ENCODE data around the gene PLEKHJ1. TPM values are rescaled to one million over a fixed set of nuclear protein-coding genes. Genes with fewer than 3 reads are reported as not detected.
"Not testable (repeated sequence)": the region's sequence is repeated elsewhere in the genome, so short reads cannot be mapped to it uniquely, and the experiment has no call there.

The PLEKHJ1 gene
- polyA plus RNA-seq, 3 donors, result 54.6 to 81.6 (median 79.2) TPM

GRCh38 chr19:2213799-2214198, 22.3 kb downstream of the PLEKHJ1 start:
- DNase-seq (ENCODE audit: extremely low read depth in 1 of 11, low read depth in 9 of 11, low spot score in 4 of 11), result no peak

DNA sequence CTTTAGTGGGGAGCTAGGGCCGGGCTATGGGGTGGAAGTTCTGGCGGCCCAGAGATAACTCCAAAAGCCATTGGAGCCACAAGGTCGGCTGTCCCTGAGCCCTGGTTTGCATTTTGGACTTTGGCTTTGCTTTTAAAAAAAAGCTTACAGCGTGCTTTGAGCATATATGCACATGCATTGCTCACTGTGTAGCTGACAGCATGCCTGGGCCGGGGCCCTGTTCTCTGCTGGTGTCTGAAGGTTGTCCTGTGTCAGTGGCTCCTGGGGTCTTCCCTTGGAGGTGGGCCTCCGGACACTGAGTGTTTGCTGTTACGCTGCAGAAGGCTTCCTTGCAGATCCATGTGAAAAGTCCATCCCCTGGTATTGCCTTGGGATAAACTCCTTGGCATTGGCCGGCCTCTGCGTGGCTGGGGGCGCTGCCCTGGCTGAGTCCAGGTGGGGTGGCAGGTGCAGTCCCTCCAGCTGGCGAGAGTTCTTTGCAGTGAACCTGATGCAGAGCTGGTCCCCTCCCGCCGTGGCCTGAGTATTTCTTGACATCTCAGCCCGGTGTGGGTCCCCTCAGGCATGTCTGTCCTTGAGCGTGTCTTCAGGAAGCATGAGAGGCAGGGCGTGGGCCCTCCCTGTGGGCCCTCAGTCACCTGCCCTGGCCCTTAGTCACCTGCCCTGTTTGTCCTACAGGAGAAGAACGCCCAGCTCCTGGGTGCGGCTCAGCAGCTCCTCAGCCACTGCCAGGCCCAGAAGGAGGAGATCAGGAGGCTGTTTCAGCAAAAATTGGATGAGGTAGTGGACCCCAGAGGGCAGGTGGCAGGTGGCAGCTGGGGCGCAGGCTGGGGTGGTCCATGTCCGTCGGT, 23.0 kb downstream of the PLEKHJ1 start:
- DNase-seq (ENCODE audit: extremely low read depth in 1 of 11, low read depth in 9 of 11, low spot score in 4 of 11), result no peak

DNA sequence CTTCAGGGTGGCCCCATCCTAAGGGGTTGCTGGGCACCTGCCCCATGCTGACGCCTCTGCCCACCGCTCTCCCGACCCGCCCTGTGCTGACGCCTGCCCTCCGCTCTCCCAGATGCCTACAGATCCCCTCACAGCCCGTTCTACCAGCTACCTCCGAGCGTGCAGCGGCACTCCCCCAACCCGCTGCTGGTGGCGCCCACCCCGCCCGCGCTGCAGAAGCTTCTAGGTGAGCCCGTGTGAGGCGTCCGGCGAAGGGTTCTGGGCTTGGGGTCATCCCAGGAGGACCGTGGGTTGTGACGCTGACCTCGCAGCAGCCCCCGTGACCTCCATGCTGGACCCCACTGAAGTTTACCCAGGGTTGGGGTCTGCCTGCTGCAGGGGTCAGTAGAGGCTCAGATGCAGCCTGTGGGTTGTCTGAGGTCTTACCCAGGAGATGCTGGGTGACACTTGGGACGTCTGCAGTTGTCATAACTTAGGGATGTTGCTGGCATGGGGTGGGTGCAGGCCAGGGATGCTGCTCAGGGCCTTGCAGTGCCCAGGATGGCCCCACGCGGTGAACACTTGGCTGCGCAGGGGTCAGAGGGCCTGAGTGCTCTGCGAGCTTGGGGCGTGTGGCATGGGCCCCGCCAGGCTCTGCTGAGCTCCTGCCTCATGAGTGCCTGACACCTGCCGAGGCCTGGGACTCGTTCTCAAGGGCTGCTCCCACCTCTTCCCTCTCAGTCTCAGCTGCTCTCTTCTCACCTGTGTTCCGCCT, 25.0 kb downstream of the PLEKHJ1 start:
- DNase-seq (ENCODE audit: extremely low read depth in 1 of 11, low read depth in 9 of 11, low spot score in 4 of 11), result no peak

DNA sequence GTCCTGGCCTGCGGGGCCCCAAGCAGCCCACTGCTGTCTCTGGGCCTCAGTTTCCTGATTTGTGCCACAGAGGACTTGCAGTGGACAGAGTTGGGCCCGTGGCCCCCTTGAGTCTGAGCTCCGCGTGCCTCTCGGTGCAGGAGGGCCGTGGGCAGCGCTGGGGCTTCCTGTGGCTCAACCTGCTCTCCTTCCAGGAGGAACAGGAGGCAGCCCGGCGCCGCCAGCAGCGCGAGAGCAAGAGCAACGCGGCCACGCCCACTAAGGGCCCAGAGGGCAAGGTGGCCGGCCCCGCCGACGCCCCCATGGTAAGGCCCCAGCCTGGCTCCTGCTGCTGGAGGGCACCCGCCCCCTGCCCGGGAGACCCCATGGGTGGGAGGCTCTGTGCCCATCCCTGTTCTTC, 25.9 kb downstream of the PLEKHJ1 start:
- no peak for DNase-seq (ENCODE audit: extremely low read depth in 1 of 11, low read depth in 9 of 11, low spot score in 4 of 11)

DNA sequence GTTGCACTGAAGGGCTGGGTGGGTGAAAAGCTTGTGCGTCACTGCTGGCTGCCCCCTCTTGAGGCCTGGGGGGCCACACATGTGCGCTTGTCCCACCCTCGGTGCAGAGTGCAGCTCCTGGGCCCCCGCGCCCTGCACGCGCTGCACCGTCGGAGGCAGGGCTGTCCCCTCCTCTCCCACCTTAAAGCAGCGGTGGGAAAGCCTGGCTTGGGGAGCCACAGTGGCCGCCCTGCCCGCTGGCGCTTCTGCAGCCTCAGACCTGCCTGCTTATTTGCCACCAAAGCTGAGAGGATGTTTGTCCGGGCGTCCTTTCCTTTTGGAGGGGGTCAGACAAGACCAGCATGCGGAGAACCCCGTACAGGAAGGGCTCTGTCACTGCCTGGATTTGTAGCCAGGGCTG, 26.7 kb downstream of the PLEKHJ1 start:
- no peak for DNase-seq (ENCODE audit: extremely low read depth in 1 of 11, low read depth in 9 of 11, low spot score in 4 of 11)

GRCh38 chr19:2208975-2209374, 27.2 kb downstream of the PLEKHJ1 start:
- DNase-seq (ENCODE audit: extremely low read depth in 1 of 11, low read depth in 9 of 11, low spot score in 4 of 11), result no peak

DNA sequence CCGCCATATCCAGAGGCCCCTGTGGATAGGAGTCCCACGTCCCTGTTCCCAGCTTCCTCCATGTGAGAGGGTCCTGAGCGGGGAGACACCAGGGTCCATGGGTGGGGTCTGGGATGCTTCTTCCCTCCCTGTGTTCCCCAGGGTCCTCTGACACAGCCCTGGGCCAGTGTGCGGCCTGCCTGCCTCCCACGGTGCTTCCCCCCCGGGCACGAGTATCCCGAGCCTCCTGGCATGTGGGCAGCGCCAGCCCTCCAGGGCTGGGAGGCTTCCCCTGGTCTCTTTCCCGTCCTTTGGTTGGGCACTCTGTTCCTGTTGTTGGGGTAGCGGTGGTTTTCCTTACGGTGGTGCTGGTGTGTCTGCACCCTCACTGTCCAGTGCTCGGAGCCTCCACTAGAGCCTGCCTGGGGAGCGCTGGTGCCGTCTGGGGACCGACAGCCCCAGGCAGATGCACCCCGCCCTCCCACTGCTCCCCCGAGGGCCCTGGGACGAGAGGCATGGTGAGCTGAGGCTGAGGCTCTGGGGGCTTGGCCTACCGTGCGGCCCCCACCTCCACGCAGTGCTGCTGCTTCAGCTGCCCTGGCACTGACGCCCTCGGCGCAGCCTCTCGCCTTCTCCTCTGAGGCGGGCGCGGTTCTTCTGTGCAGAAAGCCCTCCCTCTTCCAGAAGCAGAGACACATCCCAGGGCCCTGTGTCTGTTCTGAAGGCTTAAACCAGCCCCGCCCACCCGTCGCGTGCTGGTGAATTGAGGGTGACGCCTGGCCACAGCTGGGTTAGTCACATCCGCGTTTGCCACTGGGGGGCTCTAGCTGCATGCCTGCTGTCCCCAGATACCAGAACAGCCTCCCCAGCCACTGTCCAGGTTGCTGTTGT, 27.9 kb downstream of the PLEKHJ1 start:
- peak in 3 of 11 donors; percentile 10 to 42 (median 29) for DNase-seq (ENCODE audit: extremely low read depth in 1 of 11, low read depth in 9 of 11, low spot score in 4 of 11)

- no peak for DNase-seq (ENCODE audit: extremely low read depth in 1 of 11, low read depth in 9 of 11, low spot score in 4 of 11)
These were observed 29.1 kb downstream of the PLEKHJ1 start for GRCh38 chr19:2207008-2207407.

GRCh38 chr19:2202366-2202765, 33.8 kb downstream of the PLEKHJ1 start:
- DNase-seq (ENCODE audit: extremely low read depth in 1 of 11, low read depth in 9 of 11, low spot score in 4 of 11), result no peak

DNA sequence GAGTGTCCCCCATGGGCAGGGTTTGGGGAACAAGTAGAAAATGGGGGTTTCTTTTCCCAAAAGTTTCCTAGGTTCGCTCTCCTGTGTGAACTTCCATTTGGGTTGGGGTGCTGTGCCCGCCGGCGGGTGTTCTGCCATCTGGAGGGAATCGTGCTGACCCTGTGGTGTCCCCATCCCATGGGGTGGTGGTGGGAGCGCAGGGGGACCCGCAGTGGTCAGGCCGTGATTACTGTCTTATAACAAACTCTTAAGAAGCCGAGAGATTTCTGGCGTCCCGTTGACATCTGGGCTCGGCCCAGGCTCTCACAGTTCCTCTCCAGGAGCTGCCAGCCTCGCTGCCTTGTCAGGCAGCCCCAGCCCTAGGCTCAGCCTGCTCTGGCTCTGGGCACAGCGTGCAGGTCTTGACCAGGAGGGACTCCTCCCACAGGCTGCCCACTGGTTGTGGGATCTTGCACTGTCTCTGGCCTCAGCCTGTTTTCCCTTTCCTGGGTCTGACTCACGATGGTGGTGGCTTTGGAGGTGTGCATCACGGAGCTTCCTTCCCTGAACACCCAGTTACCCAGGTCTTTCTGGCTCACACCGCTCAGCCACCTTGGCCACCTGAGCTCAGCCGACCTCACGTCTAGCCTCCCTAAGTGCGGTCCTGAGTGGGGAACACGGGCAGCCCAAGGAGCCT, 34.5 kb downstream of the PLEKHJ1 start:
- no peak for DNase-seq (ENCODE audit: extremely low read depth in 1 of 11, low read depth in 9 of 11, low spot score in 4 of 11)

DNA sequence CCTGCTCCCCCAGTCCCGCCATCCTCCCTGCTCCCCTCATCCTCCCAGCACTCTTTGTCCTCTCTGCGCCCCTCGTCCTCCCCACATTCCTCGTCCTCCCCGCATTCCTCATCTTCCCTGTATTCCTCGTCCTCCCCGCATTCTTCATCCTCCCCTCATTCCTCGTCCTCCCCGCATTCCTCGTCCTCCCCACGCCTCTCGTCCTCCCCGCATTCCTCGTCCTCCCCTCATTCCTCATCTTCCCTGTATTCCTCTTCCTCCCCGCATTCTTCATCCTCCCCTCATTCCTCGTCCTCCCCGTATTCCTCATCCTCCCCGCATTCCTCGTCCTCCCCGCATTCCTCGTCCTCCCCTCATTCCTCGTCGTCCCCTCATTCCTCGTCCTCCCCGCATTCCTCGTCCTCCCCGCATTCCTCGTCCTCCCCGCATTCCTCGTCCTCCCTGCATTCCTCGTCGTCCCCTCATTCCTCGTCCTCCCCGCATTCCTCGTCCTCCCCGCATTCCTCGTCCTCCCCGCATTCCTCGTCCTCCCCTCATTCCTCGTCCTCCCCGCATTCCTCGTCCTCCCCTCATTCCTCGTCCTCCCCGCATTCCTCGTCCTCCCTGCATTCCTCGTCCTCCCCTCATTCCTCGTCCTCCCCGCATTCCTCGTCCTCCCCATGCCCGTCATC, 35.4 kb downstream of the PLEKHJ1 start:
- DNase-seq (ENCODE audit: extremely low read depth in 1 of 11, low read depth in 9 of 11, low spot score in 4 of 11), result not testable (repeated sequence)

DNA sequence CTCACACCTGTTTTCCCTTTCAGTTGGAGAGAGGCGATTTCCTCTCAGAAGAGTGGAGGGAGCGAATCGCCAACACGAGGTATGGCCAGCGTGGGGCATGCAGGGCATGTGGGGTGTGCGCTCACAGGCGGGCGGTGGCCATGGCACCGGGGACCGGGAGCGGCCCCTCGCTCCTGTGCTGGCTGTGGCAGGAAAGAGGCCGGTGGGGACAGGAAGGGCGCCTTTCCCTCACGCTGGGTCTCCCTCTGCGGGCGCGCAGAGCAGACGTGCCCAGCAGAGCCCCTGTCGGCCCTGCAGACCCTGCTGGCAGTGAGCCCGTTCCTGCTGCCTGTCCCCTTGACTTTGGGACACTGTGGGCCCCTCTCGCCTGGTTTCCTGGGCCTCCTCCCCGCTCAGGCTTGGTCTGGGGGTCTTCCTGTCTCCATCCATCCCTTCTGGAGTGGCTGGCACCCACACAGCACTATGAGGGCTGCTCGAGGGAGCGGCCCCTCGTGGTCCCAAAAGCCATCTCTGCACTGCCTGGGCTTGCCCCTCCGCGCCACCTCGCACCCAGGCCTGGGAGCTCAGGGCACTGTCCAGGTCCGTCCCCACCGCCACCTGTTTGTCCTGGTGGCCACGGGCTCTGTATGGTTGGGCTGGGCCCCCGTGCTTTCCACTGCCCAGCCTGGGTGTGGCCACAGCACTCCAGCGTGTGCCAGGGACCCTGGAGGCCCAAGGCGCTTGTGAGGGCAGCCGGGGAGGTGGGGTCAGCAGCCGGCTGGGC, 36.1 kb downstream of the PLEKHJ1 start:
- DNase-seq (ENCODE audit: extremely low read depth in 1 of 11, low read depth in 9 of 11, low spot score in 4 of 11), result no peak

DNA sequence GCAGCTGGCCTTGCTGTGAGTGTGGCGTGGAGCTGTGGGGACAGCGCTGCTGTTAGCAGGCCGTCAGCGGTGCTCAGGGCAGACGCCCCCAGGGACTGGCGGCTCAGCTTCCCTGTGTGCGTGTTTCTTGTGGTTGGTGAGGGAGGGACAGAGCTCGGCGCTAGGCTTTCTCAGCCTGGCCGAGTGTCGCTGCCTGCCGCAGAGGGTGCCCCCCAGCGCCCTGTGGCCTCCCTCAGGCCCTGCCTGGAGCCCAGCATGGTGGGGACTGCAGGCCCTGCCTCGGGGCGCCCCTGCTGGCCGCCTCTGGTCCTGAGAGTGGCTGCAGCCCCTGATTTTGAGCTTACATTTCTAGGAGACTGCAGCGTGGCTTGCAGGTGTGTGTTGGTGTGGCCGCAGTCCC, 36.9 kb downstream of the PLEKHJ1 start:
- no peak for DNase-seq (ENCODE audit: extremely low read depth in 1 of 11, low read depth in 9 of 11, low spot score in 4 of 11)

- DNase-seq (ENCODE audit: extremely low read depth in 1 of 11, low read depth in 9 of 11, low spot score in 4 of 11), result no peak
These were observed 37.8 kb downstream of the PLEKHJ1 start for GRCh38 chr19:2198317-2198716.

DNA sequence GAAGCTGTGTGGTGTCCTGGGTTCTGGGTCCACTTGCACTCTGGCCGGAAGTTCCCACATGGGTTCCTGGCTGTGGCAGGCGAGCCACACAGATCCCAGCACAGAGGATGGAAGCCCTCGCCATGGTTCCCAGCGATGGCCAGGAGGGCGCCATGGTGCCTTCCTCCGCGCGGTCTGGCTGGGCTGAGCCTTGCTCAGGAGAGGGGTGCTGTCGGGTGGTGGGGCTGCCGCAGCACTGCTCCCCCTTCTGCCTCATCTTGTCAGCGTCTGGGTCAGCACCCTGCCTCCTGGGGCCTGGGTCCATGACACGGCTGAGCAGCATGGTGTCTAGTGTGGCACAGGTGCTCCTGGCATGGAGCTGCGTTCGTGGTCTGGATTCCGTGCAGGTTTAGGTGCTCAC, 38.9 kb downstream of the PLEKHJ1 start:
- no peak for DNase-seq (ENCODE audit: extremely low read depth in 1 of 11, low read depth in 9 of 11, low spot score in 4 of 11)

GRCh38 chr19:2195914-2196313, 40.2 kb downstream of the PLEKHJ1 start:
- no peak for DNase-seq (ENCODE audit: extremely low read depth in 1 of 11, low read depth in 9 of 11, low spot score in 4 of 11)

DNA sequence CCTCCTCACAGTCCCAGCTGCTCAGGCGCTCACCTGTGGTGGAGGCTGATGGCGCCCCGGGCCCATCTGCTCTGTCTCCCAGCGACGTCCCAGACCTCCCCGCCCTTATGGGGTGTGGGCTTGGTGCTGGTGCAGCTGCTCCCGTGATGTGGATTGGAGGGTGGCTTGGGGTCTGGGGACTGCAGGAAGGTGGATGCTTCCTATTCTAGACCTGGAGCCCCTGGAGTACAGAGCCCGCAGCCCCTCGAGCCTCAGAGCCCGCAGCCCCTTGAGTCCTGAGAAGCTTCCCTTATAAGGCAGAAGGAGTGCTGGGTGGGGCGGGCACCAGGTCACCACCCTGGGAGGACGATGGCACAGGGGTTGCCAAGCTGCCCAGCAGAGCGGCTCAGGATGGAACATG, 40.8 kb downstream of the PLEKHJ1 start:
- no peak for DNase-seq (ENCODE audit: extremely low read depth in 1 of 11, low read depth in 9 of 11, low spot score in 4 of 11)
